GM21786 (cell line): ENCODE measurements around the gene ELF1.
"Not testable (repeated sequence)": the region's sequence is repeated elsewhere in the genome, so short reads cannot be mapped to it uniquely, and the experiment has no call there.

ENCODE experiments used
- ATAC-seq: cut with Tn5 transposase; IDR thresholded peaks from one replicate; pipeline ENCODE4 v1.9.1; 2021; ENCODE audit not compliant: unreplicated experiment

Gene ELF1

DNA sequence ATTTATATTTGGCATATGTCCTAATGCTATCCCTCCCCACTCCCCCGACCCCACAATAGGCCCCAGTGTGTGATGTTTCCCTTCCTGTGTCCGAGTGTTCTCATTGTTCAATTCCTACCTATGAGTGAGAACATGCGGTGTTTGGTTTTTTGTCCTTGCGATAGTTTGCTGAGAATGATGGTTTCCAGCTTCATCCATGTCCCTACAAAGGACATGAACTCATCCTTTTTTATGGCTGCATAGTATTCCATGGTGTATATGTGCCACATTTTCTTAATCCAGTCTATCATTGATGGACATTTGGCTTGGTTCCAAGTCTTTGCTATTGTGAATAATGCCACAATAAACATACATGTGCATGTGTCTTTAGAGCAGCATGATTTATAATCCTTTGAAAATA is 23.3 kb upstream of the ELF1 start:
- not testable (repeated sequence) for ATAC-seq

DNA sequence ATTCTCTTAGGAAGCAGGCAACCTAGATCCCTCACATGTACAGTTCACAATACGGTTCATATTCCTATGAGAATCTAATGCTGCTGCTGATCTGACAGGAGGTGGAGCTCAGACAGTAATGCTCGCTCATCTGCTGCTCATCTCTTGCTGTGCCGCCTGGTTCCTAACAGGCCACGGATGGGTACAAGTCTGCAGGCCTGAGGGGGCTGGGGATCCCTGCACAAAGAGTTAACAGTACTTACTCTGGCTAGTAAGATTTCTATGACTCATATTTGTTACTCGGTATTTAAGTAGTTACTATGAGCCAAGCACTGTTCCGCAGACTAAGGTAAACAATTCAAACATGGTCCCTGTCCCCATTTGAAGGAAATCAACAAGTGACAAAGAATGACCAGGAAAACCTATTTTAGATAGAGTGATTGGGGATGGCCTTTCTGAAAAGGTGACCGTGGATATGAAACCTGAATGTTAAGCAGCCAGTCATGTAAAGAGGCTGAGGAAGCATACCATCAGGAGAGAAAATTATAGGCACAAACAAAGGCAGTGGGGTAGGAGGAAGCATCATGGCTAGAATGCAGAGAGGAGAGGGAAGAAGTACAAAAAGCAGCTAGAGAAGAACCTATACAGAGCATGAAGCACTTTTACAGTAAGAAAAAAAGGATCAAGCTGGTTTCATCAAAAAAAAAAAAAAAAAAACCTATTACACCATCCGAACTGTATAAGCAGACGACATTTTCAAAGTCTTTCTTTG is 21.6 kb upstream of the ELF1 start:
- ATAC-seq: no peak

DNA sequence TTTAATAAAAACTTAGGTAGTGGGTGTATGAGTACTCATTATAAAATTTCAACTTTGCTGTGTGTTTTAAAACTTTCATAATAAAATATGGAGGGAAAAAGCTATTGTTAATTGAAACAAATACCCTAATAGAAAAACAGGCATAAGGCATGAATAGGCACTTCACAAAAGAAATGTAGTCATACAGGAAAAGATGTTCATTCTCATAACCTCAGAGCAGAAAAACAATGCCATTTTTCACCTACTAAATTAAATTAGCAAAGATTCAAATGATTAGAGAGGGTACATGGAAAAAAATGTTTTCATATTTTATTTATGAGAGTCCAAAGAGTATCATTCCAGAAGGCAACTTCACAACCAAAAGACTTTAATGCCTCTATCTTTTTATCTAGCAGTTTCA is 20.6 kb upstream of the ELF1 start:
- ATAC-seq: no peak

DNA sequence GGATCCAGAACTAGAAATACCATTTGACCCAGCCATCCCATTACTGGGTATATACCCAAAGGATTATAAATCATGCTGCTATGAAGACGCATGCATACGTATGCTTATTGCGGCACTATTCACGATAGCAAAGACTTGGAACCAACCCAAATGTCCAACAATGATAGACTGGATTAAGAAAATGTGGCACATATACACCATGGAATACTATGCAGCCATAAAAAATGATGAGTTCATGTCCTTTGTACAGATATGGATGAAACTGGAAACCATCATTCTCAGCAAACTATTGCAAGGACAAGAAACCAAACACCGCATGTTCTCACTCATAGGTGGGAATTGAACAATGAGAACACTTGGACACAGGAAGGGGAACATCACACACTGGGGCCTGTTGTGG is 17.4 kb upstream of the ELF1 start:
- not testable (repeated sequence) for ATAC-seq

DNA sequence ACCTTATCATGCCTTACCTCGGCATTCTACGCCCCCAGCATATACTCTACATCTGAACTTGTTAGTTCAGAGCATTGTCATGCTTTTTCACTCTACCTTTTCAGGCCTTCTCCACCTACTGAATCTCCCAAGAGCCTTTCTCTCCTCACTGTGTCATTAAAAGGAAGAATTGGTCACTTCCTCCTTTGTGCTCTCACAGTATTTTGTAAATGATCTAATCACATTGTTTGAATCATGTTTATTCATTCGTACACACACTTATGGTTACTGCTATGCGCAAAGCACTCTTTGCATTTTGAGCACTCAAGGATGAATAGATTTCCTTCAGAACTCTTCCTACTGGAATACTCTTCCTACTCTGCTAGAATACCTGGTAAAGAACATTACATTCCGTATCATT is 15.8 kb upstream of the ELF1 start:
- ATAC-seq: no peak

DNA sequence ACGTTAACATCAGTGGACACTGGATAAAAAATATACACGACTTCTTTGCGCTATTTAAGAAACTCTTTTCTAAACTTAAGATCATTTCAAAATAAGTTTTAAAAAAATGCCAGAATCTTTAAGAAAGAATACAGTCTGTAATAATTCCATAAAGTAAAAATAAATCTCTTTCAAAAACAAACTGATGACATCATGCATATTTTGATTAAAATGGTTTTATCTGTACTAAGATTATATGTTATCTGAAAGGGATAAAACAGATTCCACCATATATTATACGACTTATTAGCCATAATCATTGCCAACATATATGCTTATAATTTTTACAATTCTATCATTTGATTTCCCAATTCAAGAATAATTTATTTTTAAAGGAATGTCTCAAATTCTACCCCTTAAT is 15.3 kb upstream of the ELF1 start:
- ATAC-seq: no peak

DNA sequence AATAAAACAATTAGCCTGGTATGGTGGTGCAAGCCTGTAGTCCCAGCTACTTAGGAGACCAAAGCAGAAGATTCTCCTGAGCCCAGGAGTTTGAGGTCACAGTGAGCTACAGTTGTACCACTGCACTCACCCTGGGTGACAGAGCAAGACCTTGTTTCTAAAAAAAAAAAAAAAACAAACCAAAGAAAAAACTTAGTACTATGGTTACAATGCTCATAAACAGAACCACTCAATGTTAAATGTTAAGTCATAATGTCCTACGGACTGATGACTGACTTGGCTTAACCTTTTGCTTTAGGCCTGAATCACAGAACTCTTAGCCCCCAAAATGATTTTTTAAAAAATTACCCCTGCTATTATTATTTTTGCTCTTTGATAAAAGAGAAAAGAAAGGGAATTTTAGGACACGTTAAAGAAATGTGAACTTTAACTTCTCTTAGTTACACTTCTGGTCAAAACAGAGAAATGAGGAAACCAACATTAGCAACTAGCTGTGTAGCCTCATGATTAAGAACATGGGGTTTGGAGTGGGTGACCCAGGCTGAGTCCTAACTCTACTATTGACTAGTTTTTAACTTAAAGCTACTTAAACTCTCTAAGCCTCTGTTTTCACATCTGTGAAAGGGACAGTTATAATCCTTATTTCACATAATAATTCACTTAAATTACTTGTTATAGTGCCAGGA is 13.7 kb upstream of the ELF1 start:
- ATAC-seq: no peak

DNA sequence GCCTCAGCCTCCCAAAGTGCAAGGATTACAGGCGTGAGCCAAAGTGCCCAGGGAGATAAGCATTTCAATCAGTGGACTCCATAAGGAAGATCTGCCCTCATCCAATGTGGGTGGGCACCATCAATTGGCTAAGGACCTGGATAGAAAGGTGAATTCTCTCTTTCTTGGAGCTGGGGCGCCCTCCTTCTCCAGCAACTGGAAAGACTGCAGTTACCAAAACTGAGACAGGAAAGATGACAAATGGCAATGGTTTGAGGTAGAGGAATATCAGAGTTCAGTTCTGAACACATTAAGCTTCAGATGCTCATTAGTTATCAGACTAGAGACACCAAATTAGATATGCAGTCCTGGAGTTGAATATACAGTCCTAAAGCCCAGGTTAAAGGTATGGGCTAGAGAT is 10.5 kb upstream of the ELF1 start:
- no peak for ATAC-seq

DNA sequence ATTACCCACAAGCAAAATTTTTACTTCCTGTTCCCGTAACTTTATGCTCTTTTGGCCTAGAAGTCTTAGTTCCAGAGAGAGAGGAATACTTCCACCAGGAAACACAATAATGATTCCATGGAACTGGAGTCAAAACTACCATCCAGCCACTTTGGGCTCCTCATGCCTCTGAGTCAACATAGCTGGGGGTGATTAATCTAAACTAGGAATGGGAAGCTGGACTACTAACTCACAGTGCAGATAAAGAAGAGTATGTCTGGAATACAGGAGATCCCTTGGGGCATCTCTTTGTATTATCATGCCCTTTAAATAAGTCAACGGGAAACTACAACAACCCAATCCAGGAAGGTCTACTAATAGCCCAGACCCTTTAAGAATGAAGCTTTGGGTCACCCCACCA is 8.9 kb upstream of the ELF1 start:
- no peak for ATAC-seq

DNA sequence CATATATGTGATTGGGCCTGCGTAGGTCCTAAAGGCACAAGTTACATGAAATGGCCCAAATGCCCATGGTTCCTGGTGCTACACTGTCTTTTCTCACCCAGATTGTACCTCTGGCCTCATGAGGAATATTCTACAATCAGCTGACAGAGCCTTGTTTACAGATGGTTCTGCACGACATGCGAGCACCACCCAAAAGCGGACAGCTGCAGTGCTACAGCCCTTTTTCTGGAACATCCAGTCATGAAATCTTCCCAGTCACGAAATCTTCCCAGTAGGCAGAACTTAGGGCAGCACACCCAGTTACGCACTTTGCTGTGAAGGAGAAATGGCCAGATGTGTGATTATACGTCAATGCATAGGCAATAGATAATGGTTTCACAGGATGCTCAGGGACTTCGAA is 7.7 kb upstream of the ELF1 start:
- ATAC-seq: no peak

DNA sequence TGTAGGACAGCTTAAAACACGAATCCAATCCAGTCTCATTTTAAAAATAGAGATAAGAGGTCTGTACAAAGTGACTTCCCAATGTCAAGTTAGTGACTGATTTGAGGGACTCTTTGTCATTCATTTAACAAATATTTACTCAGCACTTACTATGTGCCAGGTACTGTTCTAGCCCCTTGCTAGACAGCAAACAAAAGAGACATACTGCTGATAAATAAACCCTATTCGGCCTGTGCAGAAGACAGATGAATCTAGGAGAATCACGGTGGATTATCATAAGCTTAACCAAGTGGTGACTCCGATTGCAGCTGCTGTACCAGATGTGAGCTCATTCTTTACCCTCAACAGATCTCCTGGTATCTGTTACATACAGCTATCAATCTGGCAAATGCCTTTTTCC is 6.4 kb upstream of the ELF1 start:
- ATAC-seq: no peak

DNA sequence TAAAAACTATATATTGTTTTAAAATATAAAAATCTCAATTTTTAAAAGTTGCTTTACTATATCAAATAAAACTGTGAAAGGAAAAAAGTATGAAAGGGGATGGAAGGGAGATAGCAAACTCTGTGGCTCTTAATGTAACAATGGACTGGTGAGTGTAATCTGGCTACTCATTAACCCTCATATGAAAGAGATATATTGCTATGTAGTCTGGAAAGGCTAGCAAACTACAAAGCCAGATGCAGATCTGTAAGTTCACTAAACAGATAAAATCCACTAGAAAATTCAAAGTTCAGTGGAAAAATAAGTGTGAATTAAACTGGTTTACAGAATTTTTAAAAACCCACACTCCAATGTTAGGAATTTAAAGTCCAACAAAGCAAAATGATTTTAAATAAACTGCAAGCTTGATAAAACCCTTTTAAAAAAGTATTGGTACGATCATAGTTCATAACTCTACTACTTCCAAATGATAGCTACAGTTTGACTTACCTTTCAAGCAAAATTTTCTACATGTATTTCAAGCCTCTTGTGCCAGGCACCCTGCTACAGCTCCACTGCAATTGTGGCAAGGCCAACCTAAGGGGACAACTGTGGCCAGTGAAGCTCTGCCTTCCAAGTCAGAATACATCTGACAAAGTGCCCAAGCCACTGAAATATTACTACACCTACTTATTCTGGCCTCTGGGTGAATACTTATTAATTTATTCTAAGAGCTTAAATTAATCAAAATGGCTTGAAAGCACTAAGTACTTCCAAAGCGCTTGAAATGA is 647 bp upstream of the ELF1 start:
- peak; percentile 35 for ATAC-seq

DNA sequence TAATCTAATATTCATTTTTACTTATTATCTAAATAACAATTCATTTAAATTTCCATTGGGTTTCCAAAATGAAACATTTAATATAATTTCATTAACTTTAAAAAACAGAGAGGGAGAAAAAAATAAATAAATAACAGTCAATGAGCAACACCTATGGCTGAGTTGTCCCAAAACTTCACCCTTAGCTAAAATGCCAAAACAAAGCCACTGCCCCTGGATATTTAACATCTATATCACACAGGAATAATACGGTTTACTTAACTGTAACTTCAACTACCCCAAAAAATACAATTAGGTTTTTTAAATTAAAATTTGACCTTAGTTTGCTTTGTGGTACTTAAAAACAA is 541 bp downstream of the ELF1 start:
- no peak for ATAC-seq

DNA sequence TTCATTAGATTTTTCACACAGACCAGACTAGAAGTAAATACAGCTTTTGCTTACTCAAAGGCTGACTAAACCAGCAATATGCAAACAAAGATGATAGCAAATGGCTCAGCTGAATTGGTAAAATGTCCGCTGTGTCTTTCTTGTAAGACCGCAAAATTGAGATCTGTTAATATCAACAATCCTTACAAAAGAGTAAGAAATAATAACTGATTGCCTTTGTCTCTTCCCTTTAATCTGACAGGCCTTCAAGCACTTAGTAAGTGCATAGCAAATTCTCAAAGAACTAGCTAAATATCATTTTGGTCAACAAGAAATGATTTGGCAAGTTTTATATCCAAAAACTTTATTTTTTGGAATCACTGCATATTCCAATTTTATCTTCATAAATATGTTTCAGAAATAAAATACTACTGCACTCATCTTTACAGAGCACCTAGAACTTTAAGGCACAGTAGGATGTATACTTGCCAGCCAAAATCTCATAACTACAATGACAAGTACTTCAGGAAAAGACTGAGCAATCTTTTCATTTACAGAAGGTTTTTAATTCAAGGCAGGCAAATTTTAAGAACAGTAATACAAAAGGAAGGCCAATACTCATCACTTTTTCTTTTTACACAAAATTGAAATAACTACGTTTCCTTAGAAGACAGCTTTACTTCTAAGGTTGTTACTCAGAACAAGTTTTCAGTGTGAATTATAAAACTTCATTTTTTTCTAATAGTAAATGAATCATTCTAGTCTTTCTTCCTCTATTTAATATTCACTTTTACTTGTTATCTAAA is 1.1 kb downstream of the ELF1 start:
- ATAC-seq: no peak

DNA sequence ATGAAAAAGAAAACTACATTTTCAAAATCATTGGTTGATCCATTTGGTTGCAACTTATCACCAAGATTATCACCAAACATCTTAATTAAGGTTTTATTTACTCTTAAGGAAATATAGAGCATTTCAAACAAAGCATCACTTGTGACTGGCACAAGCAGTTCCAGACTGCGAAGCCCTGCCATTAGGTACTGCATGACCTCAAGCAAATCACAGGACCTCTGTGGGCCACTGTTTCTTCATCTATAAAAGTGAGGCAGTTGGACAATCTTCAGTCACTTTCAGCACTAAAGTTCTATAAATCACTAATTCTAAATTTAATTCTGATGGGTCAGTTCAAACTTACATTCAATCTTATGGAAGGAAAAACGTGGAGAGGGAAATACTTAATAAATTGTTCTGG is 2.0 kb downstream of the ELF1 start:
- no peak for ATAC-seq

DNA sequence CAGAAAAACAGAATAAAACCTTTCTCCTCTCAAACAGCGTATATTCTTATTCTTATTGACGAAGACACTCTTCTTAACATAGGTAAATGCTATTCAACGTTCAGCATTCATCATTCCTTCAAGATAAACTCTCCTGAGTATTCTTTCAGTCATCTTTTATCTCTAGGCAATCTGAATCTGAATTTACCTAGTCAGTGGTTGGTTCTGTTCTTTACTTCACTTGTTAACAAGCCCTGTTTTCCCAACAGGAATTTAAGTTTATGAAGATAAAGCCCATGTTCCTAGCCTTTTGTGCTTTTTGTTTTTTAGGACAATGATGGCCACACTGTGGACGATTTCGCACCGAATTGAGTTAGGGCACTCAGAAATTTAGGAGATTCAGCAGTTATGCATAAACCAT is 3.2 kb downstream of the ELF1 start:
- ATAC-seq: no peak

DNA sequence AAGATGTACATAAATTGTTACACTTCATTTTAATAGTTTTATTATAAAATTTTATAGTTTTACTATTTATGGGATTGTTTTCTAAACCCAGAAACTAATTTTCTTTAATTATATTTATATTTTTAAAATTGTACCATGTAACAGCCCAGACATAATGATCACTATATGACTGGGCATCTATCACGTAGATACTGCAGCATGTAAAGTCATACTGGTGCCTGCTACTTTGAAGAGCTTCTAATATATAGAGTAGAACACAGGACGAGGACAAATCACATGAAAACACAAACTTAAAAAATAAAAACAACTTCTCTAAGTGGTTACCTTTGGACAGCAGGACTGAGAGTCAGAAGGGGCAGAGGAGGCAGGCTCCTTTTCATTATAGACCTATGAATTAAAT is 5.3 kb downstream of the ELF1 start:
- ATAC-seq: no peak

DNA sequence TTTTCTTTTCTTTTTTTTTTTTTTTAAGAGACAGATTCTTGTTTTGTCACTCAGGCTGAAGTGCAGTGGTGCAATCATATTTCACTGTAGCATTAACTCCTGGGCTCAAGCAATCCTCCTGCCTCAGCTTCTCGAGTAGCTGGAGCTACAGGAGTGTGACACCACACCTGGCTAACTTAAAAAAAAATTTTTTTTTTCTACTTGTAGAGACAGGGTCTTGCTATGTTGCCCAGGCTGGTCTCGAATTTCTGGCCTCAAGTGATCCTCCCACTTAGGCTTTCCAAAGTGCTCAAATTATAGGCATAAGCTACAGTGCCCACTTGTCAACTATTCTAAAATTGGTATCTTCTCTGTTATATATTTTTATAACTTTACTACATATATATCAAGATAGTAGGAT is 6.6 kb downstream of the ELF1 start:
- ATAC-seq: no peak

DNA sequence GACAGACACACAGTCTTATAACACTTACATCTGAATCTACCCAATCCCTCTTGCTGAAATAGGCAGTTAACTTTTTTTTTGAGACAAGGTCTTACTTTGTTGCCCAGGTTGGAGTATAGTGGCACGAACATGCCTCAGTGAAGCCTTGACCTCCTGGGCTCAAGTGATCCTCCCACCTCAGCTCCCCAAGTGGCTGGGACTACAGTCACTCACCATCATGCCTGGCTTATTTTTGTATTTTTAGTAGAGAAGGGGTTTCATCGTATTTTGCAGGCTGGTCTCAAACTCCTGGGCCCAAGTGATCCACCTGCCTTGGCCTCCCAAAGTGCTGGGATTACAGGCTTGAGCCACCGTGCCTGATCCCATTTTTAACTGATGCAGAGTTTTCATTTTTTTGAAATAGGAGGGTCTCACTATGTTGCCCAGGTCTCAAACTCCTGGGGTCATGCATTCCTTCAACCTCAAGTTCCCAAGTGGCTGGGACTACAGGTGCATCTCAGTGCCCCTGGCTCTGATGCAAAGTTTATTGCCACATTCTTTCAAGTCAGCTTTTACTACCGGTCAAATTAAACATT is 7.6 kb downstream of the ELF1 start:
- ATAC-seq: no peak

DNA sequence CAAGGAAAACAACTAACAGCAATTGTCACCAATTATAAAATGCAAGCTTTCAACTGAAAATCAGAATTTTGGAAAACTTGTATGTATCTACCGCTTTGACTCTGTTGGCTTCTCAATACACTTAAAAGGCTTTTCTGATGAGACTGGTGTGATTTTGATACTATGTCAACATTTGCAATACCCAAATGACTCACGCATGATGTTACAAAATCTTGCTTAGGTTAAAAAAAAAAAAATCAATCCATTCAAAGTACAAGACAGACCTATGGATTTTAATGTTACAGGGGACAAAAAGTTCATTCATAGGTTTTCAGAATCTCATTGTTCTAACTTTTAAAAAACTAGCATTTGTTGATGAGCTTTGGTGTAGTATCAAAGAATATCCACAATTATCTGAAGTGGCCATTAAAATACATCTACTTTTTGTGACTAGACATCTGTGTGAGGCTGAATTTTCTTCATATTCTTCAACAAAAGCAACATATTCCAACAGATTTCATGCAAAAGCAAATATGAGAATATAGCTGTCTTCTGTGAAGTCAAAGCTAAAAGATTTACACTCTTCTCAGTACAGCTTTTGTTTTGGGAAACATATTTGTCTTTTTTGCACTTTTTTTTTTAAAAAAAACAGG is 10.7 kb downstream of the ELF1 start:
- no peak for ATAC-seq

DNA sequence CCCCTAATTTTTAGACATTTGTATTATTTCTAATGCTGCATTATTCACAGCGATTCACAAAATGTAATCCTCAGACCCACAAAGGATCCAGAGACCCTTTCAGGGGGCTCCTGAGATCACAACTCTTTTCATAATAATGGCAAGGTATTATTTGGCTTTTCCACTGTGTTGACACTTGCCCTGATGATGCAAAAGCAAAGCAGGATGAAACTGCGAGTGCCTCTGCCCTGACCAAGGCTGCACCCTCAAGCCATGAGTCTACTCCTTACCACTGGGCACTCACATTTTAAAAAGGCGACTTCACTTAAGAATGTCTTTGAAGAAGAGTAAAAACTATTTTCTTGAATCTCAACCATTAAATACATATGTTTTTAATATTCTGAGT is 11.4 kb downstream of the ELF1 start:
- ATAC-seq: peak; percentile 26
